BE2C (cell line): Measurements from ENCODE around the gene UCK2.

Experiments used
- DNase-seq: peaks from one replicate; pipeline ENCODE4 v3.0.0-alpha.2; 2020
- H3K27me3 ChIP-seq: fragments of 250-450 bp; sonication (Bioruptor Pico); 2 replicates; pipeline ENCODE4 v1.5.1; 2020; ENCODE audit warnings: mild to moderate bottlenecking
- H3K36me3 ChIP-seq: fragments of 250-450 bp; sonication (Bioruptor Pico); 2 replicates; pipeline ENCODE4 v1.5.1; 2020; ENCODE audit warnings: mild to moderate bottlenecking
- H3K4me1 ChIP-seq: fragments of 250-450 bp; sonication (Bioruptor Pico); 2 replicates; pipeline ENCODE4 v1.5.1; 2020
- H3K4me3 ChIP-seq: 2 replicates; pipeline ENCODE4 v1.5.1; 2011; ENCODE audit warnings: low read depth, low read length
- H3K9me3 ChIP-seq: fragments of 250-450 bp; sonication (Bioruptor Pico); 2 replicates; pipeline ENCODE4 v1.5.1; 2020
- CTCF ChIP-seq: IDR thresholded peaks from 2 replicates; pipeline ENCODE4 v1.5.1; 2012; ENCODE audit warnings: mild to moderate bottlenecking, low read depth, low read length

Gene UCK2

GRCh38 chr1:165826565-165827267 lies 698 bp upstream of the UCK2 start:
- Histone ChIP-seq H3K27me3 (no peaks in the 10 kb centered on the region), H3K4me1 (peaks cover 6% of the 10 kb centered on the region), H3K36me3 (peaks cover 22% of the 10 kb centered on the region), H3K4me3 (peak overlapping the region; percentile 99), H3K9me3 (no peaks in the 10 kb centered on the region)
- TF ChIP-seq CTCF, result no peak
- DNase-seq, result no peak

- peak; percentile 62 for DNase-seq
- peaks cover 6% of the 10 kb centered on the region for H3K4me1 ChIP-seq
- peak overlapping the region; percentile 99 for H3K4me3 ChIP-seq
- H3K36me3 ChIP-seq, result peaks cover 22% of the 10 kb centered on the region
- H3K27me3 ChIP-seq, result no peaks in the 10 kb centered on the region
- TF ChIP-seq CTCF, result 0 out of 2 replicates have a peak, but pooled peaks have one; percentile 8
- H3K9me3 ChIP-seq, result no peaks in the 10 kb centered on the region
Observed at GRCh38 chr1:165828103-165828668, 772 bp downstream of the UCK2 start.

- Histone ChIP-seq H3K27me3 (no peaks in the 10 kb centered on the region), H3K36me3 (peaks cover 22% of the 10 kb centered on the region), H3K4me3 (peak overlapping the region; percentile 99), H3K4me1 (peaks cover 6% of the 10 kb centered on the region), H3K9me3 (no peaks in the 10 kb centered on the region)
- peak; percentile 82 for DNase-seq
- no peak for TF ChIP-seq CTCF
Observed at GRCh38 chr1:165828669-165829329, 1.4 kb downstream of the UCK2 start.

- no peak for TF ChIP-seq CTCF
- Histone ChIP-seq H3K9me3 (no peaks in the 10 kb centered on the region), H3K36me3 (peaks cover 22% of the 10 kb centered on the region), H3K4me1 (peaks cover 4% of the 10 kb centered on the region), H3K4me3 (peak overlapping the region; percentile 99), H3K27me3 (no peaks in the 10 kb centered on the region)
- no peak for DNase-seq
Observed at GRCh38 chr1:165829888-165830287, 2.5 kb downstream of the UCK2 start.

- TF ChIP-seq CTCF, result no peak
- H3K9me3 ChIP-seq, result no peaks in the 10 kb centered on the region
- H3K36me3 ChIP-seq, result peaks cover 22% of the 10 kb centered on the region
- H3K27me3 ChIP-seq, result no peaks in the 10 kb centered on the region
- no peak overlapping the region for H3K4me3 ChIP-seq
- no peak for DNase-seq
- H3K4me1 ChIP-seq, result peaks cover 5% of the 10 kb centered on the region
Observed at GRCh38 chr1:165831146-165831545, 3.7 kb downstream of the UCK2 start.

- H3K9me3 ChIP-seq, result no peaks in the 10 kb centered on the region
- no peak overlapping the region for H3K4me3 ChIP-seq
- TF ChIP-seq CTCF, result no peak
- no peaks in the 10 kb centered on the region for H3K27me3 ChIP-seq
- DNase-seq, result no peak
- peaks cover 31% of the 10 kb centered on the region for H3K36me3 ChIP-seq
- H3K4me1 ChIP-seq, result peaks cover 3% of the 10 kb centered on the region; the same call in 1 of the 2 replicates
Observed at GRCh38 chr1:165832902-165833301, 5.5 kb downstream of the UCK2 start.
